Hypothalamus (tissue), 51 donors: ENCODE measurements around the gene ORC3.
"Not testable (repeated sequence)": the region's sequence is repeated elsewhere in the genome, so short reads cannot be mapped to it uniquely, and the experiment has no call there.

Source experiments
- DNase-seq, 51 donors: peaks; one replicate each; lab custom pipeline; 2025; lab: John Stamatoyannopoulos, UW

The ORC3 gene

DNA sequence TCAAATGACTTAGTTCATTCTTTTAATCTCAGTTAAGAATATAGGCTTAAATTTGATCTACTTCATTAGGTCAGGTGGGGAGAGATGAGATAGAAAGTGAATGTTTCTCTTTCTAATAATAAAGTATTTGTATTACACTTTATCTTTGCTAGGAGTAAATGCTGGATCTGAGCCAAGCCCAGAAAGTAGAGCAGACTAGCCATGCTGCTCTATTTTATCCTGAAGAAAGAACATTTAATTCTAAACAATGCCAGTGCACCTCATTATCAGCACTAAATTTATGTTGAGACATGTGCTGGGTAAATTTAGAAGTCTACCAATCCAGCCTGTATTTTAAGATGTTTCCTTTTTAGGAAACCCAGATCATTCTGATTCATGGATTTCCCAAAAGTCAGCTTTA lies 68.6 kb downstream of the ORC3 start:
- DNase-seq: no peak

DNA sequence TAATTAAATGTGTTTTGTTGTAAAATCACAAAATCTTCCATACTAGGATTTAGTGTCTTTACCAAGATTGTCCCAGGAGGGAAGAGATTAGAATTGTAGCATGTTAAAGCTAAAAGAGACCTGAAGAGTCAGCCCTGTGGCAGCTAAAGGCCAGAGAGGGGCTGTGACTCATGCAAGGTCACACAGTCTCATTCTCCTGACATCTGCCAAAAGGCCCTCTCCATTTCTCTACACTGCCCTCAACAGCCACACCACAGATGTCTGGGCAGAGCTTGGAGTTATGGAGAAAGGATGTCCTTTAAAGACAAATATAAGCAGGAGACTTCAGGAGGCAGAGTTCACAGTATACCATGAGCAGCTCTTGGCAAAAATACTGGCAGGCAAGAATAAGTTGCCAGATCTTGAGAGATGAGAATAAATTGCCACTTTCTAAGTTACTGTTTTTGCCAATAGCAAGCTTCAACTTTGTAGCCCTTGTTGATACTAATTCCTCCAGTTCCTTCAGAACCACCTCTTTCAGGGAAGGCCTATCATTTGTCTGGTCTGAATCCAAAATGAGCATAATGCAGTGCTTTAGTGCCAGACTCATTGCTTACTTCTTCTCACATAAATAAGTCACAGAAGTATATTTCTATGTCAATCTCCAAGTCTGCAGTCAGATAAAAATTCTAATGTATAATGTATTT lies 70.4 kb downstream of the ORC3 start:
- DNase-seq: no peak

DNA sequence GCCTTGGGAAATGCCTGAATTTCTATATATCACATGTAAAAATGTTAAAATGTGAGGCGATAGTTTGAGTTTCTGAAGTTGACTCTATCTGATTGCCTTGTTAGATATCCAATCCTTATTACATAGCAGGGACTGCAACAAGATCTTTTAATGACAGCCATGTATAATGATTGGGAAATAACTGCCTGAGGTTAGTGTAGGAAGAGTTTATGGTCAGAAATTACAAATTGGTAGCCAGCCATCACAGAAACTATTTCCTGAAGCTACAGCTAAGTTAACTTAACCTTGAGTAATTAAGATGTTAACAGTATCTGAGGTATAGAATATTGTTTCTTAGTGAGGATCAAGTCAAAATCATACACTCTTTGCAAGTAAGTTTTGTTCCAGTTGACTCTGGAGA lies 71.1 kb downstream of the ORC3 start:
- no peak for DNase-seq

DNA sequence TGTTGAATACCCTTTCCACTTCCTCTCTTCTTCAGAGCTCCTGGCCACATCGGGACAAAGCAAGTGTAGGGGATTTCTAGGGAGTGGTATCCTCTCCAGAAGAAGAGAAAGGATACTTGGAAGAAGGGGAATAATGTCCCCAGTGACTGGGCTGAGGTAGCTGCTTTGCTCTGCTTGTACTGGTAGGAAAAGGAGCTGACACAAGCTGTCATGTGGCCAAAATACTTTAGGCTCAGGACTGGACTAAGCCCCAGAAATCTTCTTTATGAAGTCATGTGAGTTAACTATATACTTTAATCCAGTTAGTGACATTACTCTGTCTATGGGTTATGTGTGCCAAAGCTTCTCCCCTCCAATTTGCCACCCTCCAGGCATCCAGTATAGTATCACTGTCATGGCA lies 71.6 kb downstream of the ORC3 start:
- DNase-seq: no peak

DNA sequence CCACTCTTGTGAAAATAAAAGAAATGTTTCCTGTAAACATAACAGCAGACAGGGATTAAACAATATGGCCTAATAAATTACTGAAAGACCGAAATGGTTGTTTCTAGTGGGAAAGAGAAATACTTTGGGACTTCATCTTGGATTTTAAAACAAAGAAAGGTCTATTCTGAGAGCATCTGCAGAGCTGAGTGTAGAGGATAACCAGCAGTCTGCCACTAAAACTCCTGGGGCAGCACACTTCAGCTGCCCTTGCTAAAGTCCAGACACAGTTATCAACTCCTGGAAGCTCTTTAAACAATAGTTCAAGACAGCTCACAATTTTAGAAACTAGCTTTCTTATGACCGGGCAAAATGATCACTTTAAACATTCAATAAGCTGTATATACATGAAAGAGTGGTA lies 73.5 kb downstream of the ORC3 start:
- DNase-seq: no peak

DNA sequence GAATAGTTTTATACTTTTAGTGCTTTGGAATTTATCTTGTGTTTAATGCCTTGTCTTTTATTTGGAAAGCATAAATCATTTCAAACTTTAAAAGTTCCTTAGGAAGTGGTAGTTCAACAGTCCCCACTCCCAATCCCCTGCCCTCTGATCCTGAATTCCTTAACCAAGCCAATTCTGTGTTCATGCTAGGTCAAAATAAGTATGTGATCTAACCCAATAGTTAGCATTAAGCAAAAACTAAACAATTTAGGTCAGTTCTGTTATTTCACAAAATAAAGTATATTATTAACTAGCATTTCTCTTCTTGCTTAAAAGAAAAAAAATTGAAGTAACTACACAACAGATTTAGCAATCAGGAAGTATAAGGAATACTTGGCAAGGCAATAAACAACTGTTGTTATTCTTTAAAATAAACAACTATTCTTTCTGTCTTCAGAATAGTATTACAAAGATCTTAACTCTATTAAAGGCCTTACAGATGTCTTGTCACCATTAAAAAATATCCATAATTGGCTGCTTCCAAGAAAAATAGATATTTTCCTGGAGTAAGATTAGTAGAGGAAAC lies 75.1 kb downstream of the ORC3 start:
- DNase-seq: no peak

DNA sequence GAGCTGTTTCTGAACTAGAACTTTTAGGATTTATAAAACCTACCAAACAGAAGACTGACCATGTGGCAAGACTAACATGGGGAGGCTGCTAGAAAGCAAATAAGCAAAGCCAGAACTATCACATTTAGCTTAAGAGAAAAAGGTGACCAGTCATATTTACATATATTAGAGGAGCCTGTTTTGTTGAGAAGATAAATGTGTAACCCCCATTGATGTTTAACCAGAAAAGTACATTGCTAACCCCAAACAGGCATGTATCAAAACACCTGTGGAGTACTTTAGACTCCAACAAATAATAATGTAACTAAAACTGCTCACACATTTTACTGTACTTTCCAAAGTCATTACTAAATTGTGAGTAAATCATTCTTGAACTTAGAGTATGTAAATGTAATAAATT lies 77.1 kb downstream of the ORC3 start:
- no peak for DNase-seq

DNA sequence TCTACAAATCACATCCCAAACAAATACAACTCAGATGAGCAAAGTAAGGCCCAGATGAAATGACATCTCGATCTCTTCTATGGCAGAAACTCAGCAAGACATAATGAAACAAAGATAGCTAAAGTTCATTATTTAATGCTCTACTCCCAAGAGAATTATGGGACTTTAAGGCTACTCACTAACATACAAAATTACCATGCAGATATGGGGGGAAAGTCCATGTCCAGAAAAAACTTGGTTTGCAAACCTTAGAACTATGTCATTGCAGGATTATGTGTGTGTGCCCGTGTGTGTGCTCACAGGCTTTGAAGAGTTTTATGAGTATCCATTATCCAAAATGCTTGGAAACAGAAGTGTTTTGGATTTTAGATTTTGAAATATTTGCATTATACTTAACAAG lies 78.1 kb downstream of the ORC3 start:
- no peak for DNase-seq

DNA sequence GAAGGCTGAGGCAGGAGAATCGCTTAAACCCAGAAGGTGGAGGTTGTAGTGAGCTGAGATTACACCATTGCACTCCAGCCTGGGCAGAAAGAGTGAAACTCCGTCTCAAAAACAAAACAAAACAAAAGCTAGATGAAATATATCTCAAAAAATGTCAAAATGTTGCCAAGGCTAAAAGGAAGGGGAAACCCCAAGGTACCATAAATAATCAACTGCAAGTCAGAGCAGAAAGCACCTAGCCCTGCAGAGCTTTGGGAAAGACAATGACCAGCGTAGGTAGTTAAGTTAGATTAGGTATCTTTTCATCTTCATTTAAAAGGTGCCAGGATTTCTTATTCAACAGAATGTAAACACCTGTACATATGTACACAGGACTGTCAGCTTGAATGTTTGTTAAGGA lies 79.1 kb downstream of the ORC3 start:
- no peak for DNase-seq

DNA sequence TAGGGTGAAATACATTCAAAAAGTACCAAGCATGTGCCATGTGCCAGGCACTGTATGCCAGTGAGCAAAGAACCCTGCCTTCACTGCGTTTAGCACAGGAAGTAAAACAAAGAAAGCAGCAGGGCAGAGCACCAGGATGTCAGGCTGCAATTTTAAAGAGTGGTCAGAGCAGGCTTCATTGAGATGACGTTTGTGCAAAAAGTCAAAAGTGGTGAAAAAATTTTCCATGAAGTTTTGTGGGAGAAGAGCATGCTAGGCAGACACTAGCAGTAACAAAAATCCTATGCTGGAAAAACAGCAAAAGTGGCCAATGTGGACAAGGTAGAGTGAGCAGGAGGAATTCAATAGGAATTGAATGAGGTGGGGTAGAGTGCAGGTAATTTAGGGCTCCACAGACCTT lies 80.8 kb downstream of the ORC3 start:
- DNase-seq: no peak

DNA sequence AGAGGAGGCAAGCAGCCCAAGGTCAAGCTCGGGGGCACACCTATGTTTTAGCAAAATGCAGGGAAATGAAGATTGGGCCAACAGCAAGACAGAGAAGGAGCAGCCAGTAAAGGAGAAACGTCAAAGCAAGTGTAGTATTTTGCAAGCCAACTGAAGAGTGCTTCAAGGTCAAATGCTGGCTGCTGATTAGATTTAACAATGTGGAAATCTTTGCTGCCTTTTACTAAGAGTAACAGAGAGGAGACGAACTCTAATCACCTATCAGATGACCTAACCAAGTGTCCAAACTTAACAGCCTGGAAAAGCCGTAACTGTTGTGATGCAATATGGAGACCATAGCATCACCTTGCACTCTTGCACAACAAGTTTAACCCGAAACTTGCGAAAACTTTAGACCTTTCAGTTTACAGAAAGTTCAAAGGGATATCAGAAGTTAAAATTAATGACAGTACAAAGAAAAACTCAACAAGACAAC lies 81.7 kb downstream of the ORC3 start:
- no peak for DNase-seq

DNA sequence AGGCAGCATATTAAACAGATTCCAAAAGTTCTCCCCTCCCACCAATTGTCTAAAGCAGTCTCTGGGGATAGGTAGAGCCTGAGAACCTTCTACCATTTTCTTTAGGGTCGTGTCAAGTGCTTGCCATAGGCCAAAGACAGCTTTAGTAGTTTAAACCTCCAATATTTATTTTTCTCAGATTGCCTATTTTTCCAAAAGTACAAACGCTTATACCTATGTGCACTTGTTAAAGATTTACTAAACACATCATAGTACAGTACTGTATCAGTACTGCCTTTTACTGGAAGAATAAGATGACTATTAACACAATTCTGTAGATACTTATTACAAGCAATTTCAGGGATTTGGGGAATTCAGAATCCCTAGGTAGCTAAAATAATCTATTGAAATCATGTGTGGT lies 82.7 kb downstream of the ORC3 start:
- no peak for DNase-seq

DNA sequence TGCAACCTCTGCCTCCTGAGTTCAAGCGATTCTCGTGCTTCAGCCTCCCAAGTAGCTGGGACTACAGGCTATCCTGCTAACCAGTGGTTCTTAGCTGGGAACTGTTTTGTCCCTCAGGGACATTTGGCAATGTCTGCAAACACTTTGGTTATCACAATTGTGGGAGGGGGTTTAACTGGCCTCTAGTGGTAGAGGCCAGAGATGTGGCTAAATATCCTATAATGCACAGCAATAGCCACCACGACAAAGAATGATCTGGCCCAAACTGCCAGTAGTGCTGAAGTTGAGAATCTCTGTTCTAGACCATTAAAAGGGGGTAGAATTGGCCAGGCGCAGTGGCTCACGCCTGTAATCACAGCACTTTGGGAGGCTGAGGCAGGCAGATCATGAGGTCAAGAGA lies 83.3 kb downstream of the ORC3 start:
- DNase-seq: no peak

DNA sequence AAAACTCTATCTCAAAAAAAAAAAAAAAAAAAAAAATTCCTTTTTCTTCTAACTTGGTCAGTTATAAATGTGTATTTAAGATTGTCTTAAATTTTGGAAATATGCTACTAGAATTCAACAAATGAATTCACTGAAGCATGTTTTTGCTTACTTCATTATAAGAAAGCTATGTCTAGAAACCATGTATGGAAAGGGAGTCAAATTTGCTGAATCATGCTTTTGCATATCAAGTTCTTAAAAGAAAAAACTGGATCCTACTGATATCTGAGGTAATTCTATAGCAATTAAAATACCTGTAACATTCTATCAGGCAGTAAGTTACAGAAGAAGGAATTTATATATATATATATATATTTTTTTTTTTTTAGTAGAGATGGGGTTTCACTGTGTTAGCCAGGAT lies 84.4 kb downstream of the ORC3 start:
- DNase-seq: no peak

DNA sequence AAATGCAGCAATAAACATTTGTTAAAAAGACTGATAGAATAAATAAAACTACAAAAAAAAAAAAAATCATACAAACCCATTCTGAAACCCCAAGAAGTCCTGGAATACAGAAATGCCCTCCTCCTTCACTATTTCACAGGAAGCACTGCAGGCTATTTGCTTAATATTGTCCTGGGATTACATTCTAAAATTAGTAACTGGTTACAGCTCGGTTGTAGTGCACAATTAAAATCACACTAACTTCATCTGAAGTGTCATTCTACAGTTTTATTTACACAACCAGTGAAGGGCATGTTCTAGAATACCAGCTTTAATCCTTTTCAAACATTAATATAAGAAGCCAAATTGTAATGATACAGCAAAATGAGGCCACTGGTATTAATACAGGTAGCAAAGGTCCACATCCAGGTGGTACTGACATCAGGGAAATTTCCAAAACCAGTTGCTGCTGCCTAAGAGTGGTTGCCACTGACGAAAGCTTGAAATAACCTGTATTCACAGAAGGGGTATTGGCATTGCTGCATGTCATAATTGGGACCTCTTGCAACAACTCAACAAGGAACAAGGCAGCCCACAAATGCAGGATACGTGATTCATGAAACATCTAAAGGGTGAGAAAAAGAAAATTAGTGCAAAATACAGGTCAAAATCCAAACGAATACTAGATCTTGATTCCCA lies 85.2 kb downstream of the ORC3 start:
- DNase-seq: no peak

DNA sequence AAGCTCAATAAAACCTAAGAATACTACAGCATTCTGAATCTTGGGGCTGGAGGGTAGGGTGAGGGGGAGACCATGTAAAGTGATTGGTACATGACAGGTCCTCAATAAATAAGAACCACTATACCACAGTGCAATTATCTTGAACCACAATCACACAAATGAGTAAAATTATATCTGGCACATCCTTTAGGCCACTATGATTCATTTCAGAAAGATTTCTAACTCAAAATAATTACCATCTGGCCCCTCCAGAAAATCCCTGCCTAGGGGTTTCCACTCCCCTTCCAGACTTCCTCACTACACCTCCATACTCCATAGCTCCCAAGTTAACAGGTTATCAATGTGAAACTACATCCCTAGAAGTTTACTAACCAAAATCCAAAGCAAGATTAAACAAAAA lies 92.4 kb downstream of the ORC3 start:
- DNase-seq: no peak

DNA sequence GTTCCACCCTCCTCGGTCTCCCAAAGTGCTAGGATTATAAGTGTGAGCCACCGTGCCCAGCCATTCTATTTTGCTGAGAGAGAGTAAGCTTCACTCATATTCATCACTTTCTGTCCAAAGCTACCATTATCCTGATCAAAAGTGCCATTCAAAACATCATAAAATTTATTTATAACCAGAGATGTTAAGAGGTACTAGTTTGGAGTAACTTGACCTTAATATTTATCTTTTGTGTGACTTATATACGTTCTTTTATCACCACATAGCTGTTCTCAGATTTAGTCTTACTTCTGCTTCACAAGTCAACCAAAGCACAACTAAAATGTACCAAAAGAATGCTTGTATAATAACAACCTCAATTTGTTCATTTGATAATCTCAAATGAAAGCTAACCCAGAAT lies 94.0 kb downstream of the ORC3 start:
- DNase-seq: no peak

DNA sequence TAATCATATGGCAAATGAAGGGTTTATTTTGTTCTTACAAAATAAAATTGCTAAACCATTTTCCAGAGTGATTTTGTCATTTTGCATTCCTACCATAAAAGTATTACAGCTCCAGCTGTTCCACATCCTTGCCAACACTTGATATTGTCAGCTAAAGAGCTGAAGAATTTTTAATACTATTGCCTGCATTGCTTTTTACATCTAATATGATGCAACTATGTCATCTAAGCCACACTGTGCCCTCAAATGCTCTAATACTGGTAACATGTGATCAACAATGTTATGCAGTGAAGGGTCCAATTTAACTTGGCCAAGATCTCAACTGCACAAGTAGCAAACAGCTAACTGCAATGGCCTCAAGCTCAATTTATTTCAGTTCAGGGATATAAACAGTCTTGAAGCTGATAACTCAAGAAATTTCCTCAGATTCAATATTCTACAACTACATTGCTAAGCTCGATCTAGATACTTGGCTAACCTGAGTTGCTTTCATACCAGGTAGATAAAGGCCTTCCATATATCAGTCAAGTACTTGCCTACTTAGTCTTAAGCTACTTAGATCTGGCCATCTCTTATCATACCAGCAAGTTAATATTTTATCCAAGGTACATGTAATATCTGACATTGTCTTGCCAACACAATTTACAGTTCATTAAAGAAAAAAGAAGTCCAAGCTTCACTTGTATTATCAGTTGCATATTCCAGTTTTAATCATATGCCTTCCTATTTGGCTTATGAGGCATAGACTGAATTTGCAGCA lies 95.1 kb downstream of the ORC3 start:
- DNase-seq: no peak

DNA sequence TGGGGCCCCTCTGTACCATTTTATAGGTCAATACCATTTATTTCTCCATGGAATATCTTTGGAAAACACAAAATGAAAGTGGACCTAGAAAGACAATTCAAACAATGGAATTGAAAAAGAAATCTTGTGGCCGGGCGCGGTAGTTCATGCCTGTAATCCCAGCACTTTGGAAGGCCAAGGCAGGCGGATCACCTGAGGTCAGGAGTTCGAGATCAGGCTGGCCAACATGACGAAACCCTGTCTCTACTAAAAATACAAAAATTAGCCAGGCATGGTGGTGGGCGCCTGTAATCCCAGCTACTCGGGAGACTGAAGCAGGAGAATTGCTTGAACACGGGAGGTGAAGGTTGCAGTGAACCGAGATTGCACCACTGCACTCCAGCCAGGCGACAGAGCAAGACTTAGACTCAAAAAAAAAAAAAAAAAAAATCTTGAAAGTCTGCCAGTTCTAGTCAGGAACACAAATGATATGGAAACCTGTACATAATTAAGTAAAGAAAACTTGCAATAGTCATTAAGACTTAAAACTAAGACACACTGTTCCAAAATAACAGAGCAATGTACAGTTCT lies 96.8 kb downstream of the ORC3 start:
- DNase-seq: not testable (repeated sequence)

DNA sequence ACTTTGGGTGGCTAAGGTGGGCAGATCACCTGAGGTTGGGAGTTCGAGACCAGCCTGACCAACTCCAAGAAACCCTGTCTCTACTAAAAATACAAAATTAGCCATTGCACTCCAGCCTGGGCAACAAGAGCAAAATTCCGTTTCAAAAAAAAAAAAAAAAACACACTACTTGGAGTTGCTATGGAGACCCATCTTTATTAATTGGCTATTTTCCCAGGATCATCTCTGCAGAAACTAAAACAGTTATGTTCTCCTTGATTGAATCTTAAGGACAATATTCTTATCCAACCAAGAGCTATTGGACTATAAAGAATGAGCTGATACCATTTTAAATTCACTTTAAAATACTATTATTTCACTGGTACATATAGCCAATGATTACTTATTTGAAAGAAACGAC lies 97.4 kb downstream of the ORC3 start:
- no peak for DNase-seq

DNA sequence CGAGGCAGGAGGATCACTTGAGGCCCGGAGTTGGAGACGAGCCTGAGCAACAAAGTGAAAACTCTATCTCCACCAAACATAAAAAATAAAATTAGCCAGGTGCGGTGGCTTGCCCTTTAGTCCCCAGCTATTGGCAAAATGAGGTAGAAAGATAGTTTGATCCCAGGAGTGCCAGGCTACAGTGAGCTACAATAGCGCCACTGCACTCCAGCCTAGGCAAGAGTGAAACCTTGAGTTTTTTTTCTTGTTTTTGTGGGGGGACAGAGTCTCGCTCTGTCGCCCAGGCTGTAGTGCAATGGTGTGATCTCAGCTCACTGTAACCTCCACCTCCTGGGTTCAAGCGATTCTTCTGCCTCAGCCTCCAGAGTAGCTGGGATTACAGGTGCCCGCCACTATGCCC lies 98.0 kb downstream of the ORC3 start:
- not testable (repeated sequence) for DNase-seq
